Transverse colon (tissue), 4 donors: ENCODE results near the gene SPI1.

Experiments
- POLR2A ChIP-seq: fragments of 450-650 bp; IDR thresholded peaks from one replicate; pipeline ENCODE4 v1.6.1; 2016; ENCODE audit warnings: antibody characterized with exemption, mild to moderate bottlenecking, moderate library complexity
- POLR2AphosphoS5 ChIP-seq, 3 donors: sonication (generic); formaldehyde crosslinking; IDR thresholded peaks; one replicate each; pipeline ENCODE4 v1.6.1; 2016; ENCODE audit warnings: antibody characterized with exemption in 3 of 3
- TF ChIP-seq, protein P1 (sequence below), 5 experiments: fragments of 200-600 bp in 3 of 5; fragments of 450-650 bp in 2 of 5; sonication (generic) in 3 of 5; IDR thresholded peaks; 1 replicate in 2 of 5; 2 replicates in 3 of 5; pipeline ENCODE4 v1.5.1; 2016 to 2017; ENCODE audit warnings: antibody characterized with exemption in 5 of 5, inconsistent platforms in 3 of 5, mild to moderate bottlenecking in 2 of 5, moderate library complexity in 1 of 5

- TF ChIP-seq, protein P1, sequence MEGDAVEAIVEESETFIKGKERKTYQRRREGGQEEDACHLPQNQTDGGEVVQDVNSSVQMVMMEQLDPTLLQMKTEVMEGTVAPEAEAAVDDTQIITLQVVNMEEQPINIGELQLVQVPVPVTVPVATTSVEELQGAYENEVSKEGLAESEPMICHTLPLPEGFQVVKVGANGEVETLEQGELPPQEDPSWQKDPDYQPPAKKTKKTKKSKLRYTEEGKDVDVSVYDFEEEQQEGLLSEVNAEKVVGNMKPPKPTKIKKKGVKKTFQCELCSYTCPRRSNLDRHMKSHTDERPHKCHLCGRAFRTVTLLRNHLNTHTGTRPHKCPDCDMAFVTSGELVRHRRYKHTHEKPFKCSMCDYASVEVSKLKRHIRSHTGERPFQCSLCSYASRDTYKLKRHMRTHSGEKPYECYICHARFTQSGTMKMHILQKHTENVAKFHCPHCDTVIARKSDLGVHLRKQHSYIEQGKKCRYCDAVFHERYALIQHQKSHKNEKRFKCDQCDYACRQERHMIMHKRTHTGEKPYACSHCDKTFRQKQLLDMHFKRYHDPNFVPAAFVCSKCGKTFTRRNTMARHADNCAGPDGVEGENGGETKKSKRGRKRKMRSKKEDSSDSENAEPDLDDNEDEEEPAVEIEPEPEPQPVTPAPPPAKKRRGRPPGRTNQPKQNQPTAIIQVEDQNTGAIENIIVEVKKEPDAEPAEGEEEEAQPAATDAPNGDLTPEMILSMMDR (IDR thresholded peaks at IDR 0.05), result no peak
- TF ChIP-seq POLR2AphosphoS5 (IDR thresholded peaks at IDR 0.05), result no peak
- TF ChIP-seq POLR2A, result no peak
Observed at GRCh38 chr11:47417712-47418111, 39.4 kb upstream of the SPI1 start.
